ENCODE measurements around the gene RERE.

GRCh38 chr1:8659593-8659992, 157.8 kb downstream of the RERE start:
- TF ChIP-seq CTCF (IDR thresholded peaks at IDR 0.05; ENCODE audit: insufficient read depth, low read length, poor library complexity, severe bottlenecking) (no peak), EZH2phosphoT487 (conservative IDR thresholded peaks at IDR 0.05; ENCODE audit: low read length) (no peak)

All from SU-DHL-6 (cell line).